Measurements from ENCODE around the gene CKLF.

The CKLF gene

GRCh38 chr16:66517586-66518263, 34.7 kb upstream of the CKLF start:
- no peak for DNase-seq (ENCODE audit: low read depth in 2 of 2)

GRCh38 chr16:66519482-66520373, 32.6 kb upstream of the CKLF start:
- DNase-seq (ENCODE audit: low read depth in 2 of 2): no peak

- DNase-seq (ENCODE audit: low read depth in 2 of 2): no peak
Observed at GRCh38 chr16:66520406-66521170, 31.8 kb upstream of the CKLF start.

- DNase-seq (ENCODE audit: low read depth in 2 of 2): no peak
Observed at GRCh38 chr16:66521252-66521713, 31.1 kb upstream of the CKLF start.

GRCh38 chr16:66521951-66522771, 30.2 kb upstream of the CKLF start:
- DNase-seq (ENCODE audit: low read depth in 2 of 2): peak; percentile 87 to 94

GRCh38 chr16:66522816-66523590, 29.4 kb upstream of the CKLF start:
- no peak for DNase-seq (ENCODE audit: low read depth in 2 of 2)

GRCh38 chr16:66523861-66524354, 28.5 kb upstream of the CKLF start:
- DNase-seq (ENCODE audit: low read depth in 2 of 2): no peak

- DNase-seq (ENCODE audit: low read depth in 2 of 2): no peak
Observed at GRCh38 chr16:66524601-66525164, 27.7 kb upstream of the CKLF start.

GRCh38 chr16:66525396-66526180, 26.8 kb upstream of the CKLF start:
- DNase-seq (ENCODE audit: low read depth in 2 of 2): no peak

- no peak for DNase-seq (ENCODE audit: low read depth in 2 of 2)
Observed at GRCh38 chr16:66528294-66528693, 24.1 kb upstream of the CKLF start.

- DNase-seq (ENCODE audit: low read depth in 2 of 2): no peak
Observed at GRCh38 chr16:66529475-66529874, 22.9 kb upstream of the CKLF start.

- DNase-seq (ENCODE audit: low read depth in 2 of 2): no peak
Observed at GRCh38 chr16:66534376-66534799, 18.0 kb upstream of the CKLF start.

GRCh38 chr16:66536525-66536924, 15.9 kb upstream of the CKLF start:
- no peak for DNase-seq (ENCODE audit: low read depth in 2 of 2)

- no peak for DNase-seq (ENCODE audit: low read depth in 2 of 2)
Observed at GRCh38 chr16:66537236-66537635, 15.1 kb upstream of the CKLF start.

- no peak for DNase-seq (ENCODE audit: low read depth in 2 of 2)
Observed at GRCh38 chr16:66538910-66539309, 13.5 kb upstream of the CKLF start.

GRCh38 chr16:66539623-66540469, 12.5 kb upstream of the CKLF start:
- no peak for DNase-seq (ENCODE audit: low read depth in 2 of 2)

- DNase-seq (ENCODE audit: low read depth in 2 of 2): no peak
Observed at GRCh38 chr16:66541388-66542355, 10.7 kb upstream of the CKLF start.
